K562 (cell line): ENCODE measurements around the gene POFUT2. TPM values are rescaled to one million over a fixed set of nuclear protein-coding genes. Genes with fewer than 3 reads are reported as not detected.

Source experiments
- ATAC-seq: fragments of 200-7000 bp; cut with Tn5 transposase; 3 replicates; pipeline ENCODE4 v1.9.1; 2020; ENCODE audit warnings: moderate library complexity
- BruUV-seq: library from RNA; stranded (reverse); fragments of 400-500 nt; replicated peaks from 2 replicates; lab custom pipeline; 2021; lab: Mats Ljungman, UMichigan
- CTCF ChIA-PET: fragments of 300-600 bp; formaldehyde crosslinking; extraction: SDS; loops from one replicate; lab custom pipeline; 2021; ENCODE audit warnings: low intra/inter-chr PET ratio; lab: Yijun Ruan, JAX
- POLR2A ChIA-PET: fragments of 300-600, 350-650 bp; sonication (Branson Sonifier 250); formaldehyde crosslinking; extraction: SDS; loops from one replicate; lab custom pipeline; 2021; ENCODE audit warnings: antibody characterized with exemption, inconsistent platforms; lab: Yijun Ruan, JAX
- DNase-seq, 4 experiments: peaks; one replicate each; pipeline versions ENCODE4 v3.0.0 to v3.0.0-alpha.2; 2011 to 2018; ENCODE audit warnings: low spot score in 3 of 4, mixed read lengths in 3 of 4; ENCODE audit errors: extremely low read depth in 1 of 4
- FAIRE-seq: peaks from 2 replicates; lab custom pipeline; 2011; peaks lifted over from hg19 to GRCh38; lab: Jason Lieb, UNC
- H2AFZ ChIP-seq: 2 replicates; pipeline ENCODE4 v1.6.0; 2011; ENCODE audit warnings: low read depth, low read length, control low read depth, inconsistent platforms
- H3K27ac ChIP-seq: fragments of 200-600 bp; 3 replicates; pipeline ENCODE4 v1.8.0; 2011; ENCODE audit warnings: low read depth, mild to moderate bottlenecking, control low read depth, inconsistent platforms, low read length, moderate library complexity, mixed read lengths; ENCODE audit errors: extremely low read depth
- H3K27me3 ChIP-seq, 2 experiments: fragments of 300-600 bp in 1 of 2; 2 replicates in 1 of 2; 3 replicates in 1 of 2; pipeline versions ENCODE4 v1.6.0 to v1.8.0; 2011; ENCODE audit warnings: inconsistent platforms in 2 of 2, low read length in 2 of 2, mild to moderate bottlenecking in 1 of 2, mixed read lengths in 1 of 2, moderate library complexity in 1 of 2; ENCODE audit not compliant: control insufficient read depth in 2 of 2, insufficient read depth in 2 of 2
- H3K36me3 ChIP-seq: fragments of 300-600 bp; 3 replicates; pipeline ENCODE4 v1.8.0; 2011; ENCODE audit warnings: mild to moderate bottlenecking, low read length, inconsistent platforms; ENCODE audit not compliant: control insufficient read depth, insufficient read depth
- H3K4me1 ChIP-seq, 2 experiments: fragments of 200-600 bp in 1 of 2; replicated peaks in 1 of 2; 2 replicates in 1 of 2; 3 replicates in 1 of 2; pipeline versions ENCODE4 v1.5.1 to v1.8.0; 2011; ENCODE audit warnings: inconsistent platforms in 2 of 2, low read length in 2 of 2, mild to moderate bottlenecking in 1 of 2, mixed read lengths in 1 of 2, moderate library complexity in 1 of 2; ENCODE audit not compliant: control insufficient read depth in 2 of 2, insufficient read depth in 2 of 2
- H3K4me2 ChIP-seq: 2 replicates; pipeline ENCODE4 v1.6.1; 2011; ENCODE audit warnings: low read length, control low read depth, inconsistent platforms, mixed read lengths; ENCODE audit not compliant: insufficient read depth
- H3K4me3 ChIP-seq: fragments of 200-600 bp; sonication (generic), shearing (Covaris generic); 2 replicates; pipeline ENCODE4 v1.5.1; 2016; ENCODE audit warnings: control low read depth, inconsistent platforms
- H3K79me2 ChIP-seq: fragments of 200-600 bp; 3 replicates; pipeline ENCODE4 v1.8.0; 2011; ENCODE audit warnings: low read length, inconsistent platforms; ENCODE audit not compliant: control insufficient read depth, insufficient read depth
- H3K9ac ChIP-seq, 2 experiments: 2 replicates each; pipeline versions ENCODE4 v1.6.0 to v1.6.1; 2011; ENCODE audit warnings: low read depth in 2 of 2, low read length in 2 of 2, control low read depth in 1 of 2, inconsistent platforms in 1 of 2, mild to moderate bottlenecking in 1 of 2, mixed read lengths in 1 of 2; ENCODE audit not compliant: insufficient read depth in 1 of 2
- H3K9me1 ChIP-seq: one replicate; pipeline ENCODE4 v1.6.0; 2011; ENCODE audit warnings: inconsistent platforms, mild to moderate bottlenecking, low read length, moderate library complexity; ENCODE audit not compliant: control insufficient read depth, insufficient read depth
- H3K9me3 ChIP-seq: replicated peaks from 2 replicates; pipeline ENCODE4 v1.5.1; 2011; ENCODE audit warnings: low read depth, low read length, inconsistent platforms; ENCODE audit not compliant: control insufficient read depth, insufficient read depth
- H4K20me1 ChIP-seq: replicated peaks from 2 replicates; pipeline ENCODE4 v1.6.1; 2011; ENCODE audit warnings: low read length, inconsistent platforms, mixed read lengths; ENCODE audit not compliant: control insufficient read depth, insufficient read depth
- ATF7 ChIP-seq: fragments of 450-650 bp; IDR thresholded peaks from 2 replicates; pipeline ENCODE4 v1.7.1; 2014; ENCODE audit warnings: mild to moderate bottlenecking, moderate library complexity
- CBX1 ChIP-seq: sonication (generic); IDR thresholded peaks from 2 replicates; pipeline ENCODE4 v1.6.1; 2016; ENCODE audit warnings: antibody characterized with exemption, low read depth, mild to moderate bottlenecking
- CHCHD3 ChIP-seq: fragments of 250-450 bp; sonication (Bioruptor Pico); IDR thresholded peaks from 2 replicates; pipeline ENCODE4 v2.1.2; 2022; ENCODE audit warnings: mild to moderate bottlenecking
- EHMT2 ChIP-seq: fragments of 450-650 bp; IDR thresholded peaks from 2 replicates; pipeline ENCODE4 v1.6.1; 2018; ENCODE audit warnings: antibody characterized with exemption
- HBP1 ChIP-seq: fragments of 450-650 bp; formaldehyde crosslinking; IDR thresholded peaks from 2 replicates; pipeline ENCODE4 v1.4.0; 2022; ENCODE audit warnings: missing genetic modification characterization
- KLF10 ChIP-seq: fragments of 250-450 bp; sonication (Bioruptor Pico); IDR thresholded peaks from 2 replicates; pipeline ENCODE4 v1.6.1; 2021; ENCODE audit warnings: matching md5 sums
- MIER1 ChIP-seq: fragments of 450-650 bp; IDR thresholded peaks from 2 replicates; pipeline ENCODE4 v1.6.1; 2016; ENCODE audit warnings: antibody characterized with exemption, mild to moderate bottlenecking, low read depth
- SAP30 ChIP-seq: fragments of 200-600 bp; sonication (generic); IDR thresholded peaks from 2 replicates; pipeline ENCODE4 v1.6.1; 2012; ENCODE audit warnings: borderline replicate concordance, low read depth, mild to moderate bottlenecking, moderate library complexity, low read length, control low read depth, inconsistent platforms; ENCODE audit not compliant: insufficient read depth, poor library complexity, severe bottlenecking
- TEAD4 ChIP-seq, 2 experiments: sonication (generic) in 1 of 2; formaldehyde crosslinking in 1 of 2; IDR thresholded peaks; 2 replicates each; pipeline versions ENCODE4 v1.6.1 to v1.8.0; 2012 to 2022; ENCODE audit warnings: borderline replicate concordance in 1 of 2, inconsistent platforms in 1 of 2, low read length in 1 of 2, mild to moderate bottlenecking in 1 of 2, missing genetic modification reagents in 1 of 2
- TFAM ChIP-seq: fragments of 250-450 bp; sonication (Bioruptor Pico); conservative IDR thresholded peaks from 2 replicates; pipeline ENCODE4 v1.5.0; 2021; ENCODE audit warnings: mild to moderate bottlenecking, moderate library complexity
- ZBTB8A ChIP-seq: fragments of 450-650 bp; IDR thresholded peaks from 2 replicates; pipeline ENCODE4 v1.6.1; 2018; ENCODE audit warnings: mild to moderate bottlenecking, moderate library complexity; ENCODE audit not compliant: partially characterized antibody
- WGBS: fragments of 100-300 bp; shearing (Covaris generic); methylation state at CpG from one replicate; pipeline ENCODE4 v1.1.6; 2016; ENCODE audit warnings: low coverage, mixed read lengths; ENCODE audit not compliant: insufficient coverage; ENCODE audit errors: missing lambda C conversion rate; 5-methylcytosine and 5-hydroxymethylcytosine counted together
- in situ Hi-C: fragments of 300-500 bp; cut with MboI; formaldehyde crosslinking; loops from 4 replicates; pipeline ENCODE4 v1.15.0; 2018; ENCODE audit warnings: inconsistent platforms, mixed read lengths
- intact Hi-C: fragments of 100-400 bp; cut with micrococcal nuclease; formaldehyde crosslinking; loops from 2 replicates; pipeline ENCODE4 v1.14.2; 2022
- polyA plus RNA-seq, 8 experiments: library from polyadenylated mRNA; depleted of rRNA in 4 of 8; stranded (reverse) in 5 of 8; unstranded in 3 of 8; fragments of >200 nt; fragmentation: Nextera tagmentation in 2 of 8; fragmentation: Illumina TruSeq in 1 of 8; extraction: Ambion mirVana in 2 of 8; extraction: Trizol in 1 of 8; gene quantifications; 2 replicates each; pipeline versions ENCODE4 v1.2.1 to v1.2.3, GENCODE V29; 2011 to 2014; ENCODE audit warnings: inconsistent platforms in 1 of 8, missing spikeins in 1 of 8
- total RNA-seq, 7 experiments: library from RNA; depleted of rRNA in 6 of 7; stranded (reverse); fragments of >200 nt in 6 of 7; fragmentation: Illumina TruSeq in 2 of 7; extraction: Trizol in 2 of 7; gene quantifications; 2 replicates each; pipeline versions ENCODE4 v1.2.1 to v1.2.3, GENCODE V29; 2011 to 2021; ENCODE audit warnings: low replicate concordance in 1 of 7

POFUT2 gene
- total and polyA plus RNA-seq, 9 of the 15 experiments (the other 6 are each of a cell fraction or from before 2014, with no cell fraction given) = 1.1 to 24.2 (median 11.0) TPM

GRCh38 chr21:45235488-45235887 lies 52.2 kb downstream of the POFUT2 start (continued):
- no peak for TF ChIP-seq HBP1
- TF ChIP-seq TFAM = no peak
- TF ChIP-seq ATF7 = no peak
- TF ChIP-seq TEAD4 (IDR thresholded peaks at IDR 0.05; ENCODE audit: low read length) = peak; percentile 78
- TF ChIP-seq TEAD4 (CRISPR knock-in tag; IDR thresholded peaks at IDR 0.05; ENCODE audit: borderline replicate concordance) = no peak

GRCh38 chr21:45234965-45235364 lies 52.7 kb downstream of the POFUT2 start:
- DNase-seq = no peak
- intact Hi-C loops = no loop called here
- 2% methylated on average over 8 of the region's 8 CpGs for WGBS
- ChIA-PET CTCF (no interaction called here), POLR2A (interaction anchor here (0.8 to 1.1 kb wide), 2 partner anchors 14 to 74 kb away, joined by 3 read pairs; no protein-coding TSS in a partner anchor)
- FAIRE-seq = no peak
- H3K9ac ChIP-seq = 0 out of 4 replicates have a peak overlapping the region, but pooled peaks of 1 of the 2 experiments have one; percentile 43
- H3K4me2 ChIP-seq = no peak overlapping the region
- no peak overlapping the region for H2AFZ ChIP-seq
- no peaks in the 10 kb centered on the region for H3K9me3 ChIP-seq
- no peaks in the 10 kb centered on the region for H3K79me2 ChIP-seq
- no peak for ATAC-seq
- no TSS peak for BruUV-seq
- no peaks in the 10 kb centered on the region for H4K20me1 ChIP-seq
- H3K4me1 ChIP-seq = peaks cover 0 to 9% of the 10 kb centered on the region in 2 experiments; a peak in 1 of 5 replicates
- H3K36me3 ChIP-seq = no peaks in the 10 kb centered on the region
- no peak overlapping the region for H3K27ac ChIP-seq
- H3K27me3 ChIP-seq = peaks cover 37 to 41% of the 10 kb centered on the region in 2 experiments; a peak in 4 of 5 replicates
- H3K4me3 ChIP-seq = no peak overlapping the region
- no peaks in the 10 kb centered on the region for H3K9me1 ChIP-seq
- in situ Hi-C loops = no loop called here
- TF ChIP-seq ZBTB8A (no peak), CBX1 (no peak), KLF10 (CRISPR knock-in tag) (no peak), CHCHD3 (CRISPR knock-in tag) (no peak), MIER1 (no peak), EHMT2 (no peak), SAP30 (no peak)
